ENCODE measurements around the gene GRAMD1A.
"Not testable (repeated sequence)": the region's sequence is repeated elsewhere in the genome, so short reads cannot be mapped to it uniquely, and the experiment has no call there.

The GRAMD1A gene

DNA sequence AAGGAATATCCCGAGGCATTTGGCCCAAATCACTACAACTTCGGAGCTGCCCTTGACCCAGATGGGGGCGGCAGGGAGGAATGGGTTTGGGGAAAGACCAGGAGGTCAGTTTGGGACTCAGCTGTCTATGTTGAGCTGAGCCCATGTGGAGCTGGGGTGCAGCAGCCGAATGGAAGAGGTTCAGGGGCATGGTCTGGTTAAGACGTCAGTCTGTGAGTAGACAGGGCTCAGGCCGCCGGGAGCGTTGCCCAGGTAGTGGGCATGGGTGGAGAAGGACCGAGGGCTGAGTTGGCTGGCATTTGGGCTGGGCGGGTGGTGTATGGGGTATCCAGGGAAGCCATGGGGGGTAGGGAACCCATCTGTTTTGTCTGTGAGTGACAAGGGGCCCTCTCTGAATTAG, 20.9 kb downstream of the GRAMD1A start:
- DNase-seq (ENCODE audit: low spot score) = no peak

DNA sequence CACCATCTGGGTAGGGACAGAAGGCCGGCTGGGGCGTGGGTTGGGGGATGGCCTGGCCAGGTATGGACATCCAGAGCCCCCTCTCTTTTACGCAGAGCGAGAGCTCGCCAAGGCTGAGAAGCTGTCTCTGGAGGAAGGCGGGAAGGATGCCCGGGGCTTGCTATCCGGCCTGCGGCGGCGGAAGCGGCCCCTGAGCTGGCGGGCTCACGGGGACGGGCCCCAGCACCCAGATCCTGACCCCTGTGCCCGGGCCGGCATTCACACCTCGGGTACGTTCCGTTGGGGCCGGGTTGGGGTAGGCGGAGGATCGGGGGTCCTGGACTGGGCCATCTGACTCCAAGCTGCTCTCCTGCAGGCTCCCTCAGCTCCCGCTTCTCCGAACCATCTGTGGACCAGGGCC, 21.5 kb downstream of the GRAMD1A start:
- DNase-seq (ENCODE audit: low spot score) = no peak

DNA sequence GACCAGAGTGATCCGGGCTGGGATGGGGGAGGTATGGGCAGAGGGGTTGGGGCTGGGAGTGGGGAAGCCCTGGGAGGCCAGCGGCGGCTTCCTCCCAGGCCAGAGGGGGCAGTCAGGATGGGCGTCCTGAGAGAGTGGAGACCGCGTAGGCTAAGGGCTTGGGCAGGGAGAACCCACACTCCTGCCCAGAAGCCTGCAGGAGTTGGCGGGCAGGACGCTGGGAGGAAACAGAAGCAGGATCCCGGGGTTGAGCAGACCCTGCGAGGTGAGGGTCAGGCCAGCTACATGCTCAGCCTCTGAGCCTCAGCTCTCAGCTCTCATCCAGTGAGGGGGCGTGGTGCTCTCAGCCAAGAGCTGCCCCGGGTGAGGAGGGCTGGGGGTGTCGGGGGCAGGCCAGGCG, 22.3 kb downstream of the GRAMD1A start:
- no peak for DNase-seq (ENCODE audit: low spot score)

DNA sequence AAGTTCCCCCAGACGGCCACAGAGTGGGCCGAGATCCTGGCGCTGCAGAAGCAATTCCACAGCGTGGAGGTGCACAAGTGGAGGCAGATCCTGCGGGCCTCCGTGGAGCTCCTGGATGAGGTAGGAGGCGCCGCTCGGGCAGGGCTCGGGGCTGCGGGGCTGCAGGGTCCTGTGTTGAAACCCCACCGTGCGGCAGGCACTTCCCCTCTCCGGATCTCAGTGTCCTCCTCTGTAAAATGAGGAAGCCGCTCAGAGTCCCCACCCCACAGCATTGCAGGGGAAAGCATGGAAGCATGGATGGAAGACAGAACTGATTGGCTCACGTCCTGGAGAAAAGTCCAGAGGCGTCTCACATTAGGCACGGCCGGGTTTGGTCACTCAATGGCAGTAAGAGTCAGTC, 23.3 kb downstream of the GRAMD1A start:
- DNase-seq (ENCODE audit: low spot score) = no peak

DNA sequence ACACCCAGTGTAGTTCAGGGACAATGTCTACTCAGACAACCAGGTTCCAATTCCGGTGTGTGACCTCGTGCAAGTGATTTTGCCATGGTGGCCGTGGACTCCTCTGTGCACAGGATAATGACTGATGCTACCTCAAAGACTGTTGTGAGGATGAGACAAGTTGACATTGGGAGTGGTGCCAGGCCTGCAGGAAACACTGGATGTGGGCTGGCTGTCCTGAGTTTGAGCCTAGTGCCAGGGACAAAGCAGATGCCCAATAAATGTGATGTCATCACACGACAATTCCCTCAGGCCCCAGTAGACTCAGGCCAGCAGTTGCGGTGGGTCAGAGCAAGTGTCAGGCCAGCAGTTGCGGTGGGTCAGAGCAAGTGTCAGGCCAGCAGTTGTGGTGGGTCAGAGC, 24.0 kb downstream of the GRAMD1A start:
- DNase-seq (ENCODE audit: low spot score) = no peak

DNA sequence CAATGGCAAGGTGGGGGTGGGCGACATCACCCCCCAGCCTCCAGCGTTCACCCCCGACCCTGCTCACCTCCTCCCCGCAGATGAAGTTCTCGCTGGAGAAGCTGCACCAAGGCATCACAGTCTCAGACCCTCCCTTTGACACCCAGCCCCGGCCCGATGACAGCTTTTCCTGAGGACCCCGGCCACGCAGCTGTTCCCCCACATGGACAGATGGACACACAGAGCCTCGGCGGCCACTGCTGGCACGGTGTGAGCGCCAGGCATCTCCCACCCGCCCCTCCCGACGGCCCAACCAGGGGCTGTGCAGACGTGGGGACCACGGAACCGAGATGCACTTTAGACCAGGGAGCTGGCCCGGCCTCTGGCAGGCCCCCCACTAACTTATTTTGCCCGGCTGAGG, 25.8 kb downstream of the GRAMD1A start:
- DNase-seq (ENCODE audit: low spot score) = no peak

DNA sequence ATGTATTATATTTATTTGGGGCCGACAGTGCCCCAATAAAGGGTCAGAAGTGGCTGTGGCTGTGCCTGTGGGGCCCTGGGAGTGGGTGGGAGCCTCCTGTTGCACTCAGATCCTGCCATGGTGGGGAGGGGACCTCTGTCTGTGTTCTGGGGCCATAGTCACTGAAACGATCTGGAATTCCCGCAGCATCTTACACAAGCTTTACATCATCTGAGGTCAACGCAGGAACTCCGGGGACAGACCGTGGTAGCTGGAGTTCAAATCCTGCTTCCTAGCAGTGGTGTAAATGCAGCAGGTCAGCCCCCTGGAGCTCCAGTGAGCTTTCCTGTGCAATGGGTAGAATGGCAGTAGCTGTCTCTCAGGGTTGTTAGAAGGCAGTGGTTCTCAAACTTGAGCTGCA, 26.3 kb downstream of the GRAMD1A start:
- no peak for DNase-seq (ENCODE audit: low spot score)

DNA sequence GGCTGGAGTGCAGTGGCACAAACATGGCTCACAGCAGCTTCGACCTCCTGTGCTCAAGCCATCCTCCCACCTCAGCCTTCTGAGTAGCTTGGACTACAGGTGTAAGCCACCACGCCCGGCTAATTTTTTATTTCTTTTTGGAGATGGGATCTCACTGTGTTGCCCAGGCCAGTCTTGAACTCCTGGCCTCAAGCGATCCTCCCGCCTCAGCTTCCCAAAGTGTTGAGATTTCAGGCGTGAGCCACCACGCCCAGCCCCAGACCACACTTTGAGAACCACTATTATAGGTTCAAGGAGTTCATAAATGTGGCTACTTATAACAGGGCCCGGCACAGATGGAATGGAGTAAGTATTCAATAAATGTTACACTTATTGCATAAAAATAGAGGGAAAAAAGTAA, 26.9 kb downstream of the GRAMD1A start:
- no peak for DNase-seq (ENCODE audit: low spot score)

DNA sequence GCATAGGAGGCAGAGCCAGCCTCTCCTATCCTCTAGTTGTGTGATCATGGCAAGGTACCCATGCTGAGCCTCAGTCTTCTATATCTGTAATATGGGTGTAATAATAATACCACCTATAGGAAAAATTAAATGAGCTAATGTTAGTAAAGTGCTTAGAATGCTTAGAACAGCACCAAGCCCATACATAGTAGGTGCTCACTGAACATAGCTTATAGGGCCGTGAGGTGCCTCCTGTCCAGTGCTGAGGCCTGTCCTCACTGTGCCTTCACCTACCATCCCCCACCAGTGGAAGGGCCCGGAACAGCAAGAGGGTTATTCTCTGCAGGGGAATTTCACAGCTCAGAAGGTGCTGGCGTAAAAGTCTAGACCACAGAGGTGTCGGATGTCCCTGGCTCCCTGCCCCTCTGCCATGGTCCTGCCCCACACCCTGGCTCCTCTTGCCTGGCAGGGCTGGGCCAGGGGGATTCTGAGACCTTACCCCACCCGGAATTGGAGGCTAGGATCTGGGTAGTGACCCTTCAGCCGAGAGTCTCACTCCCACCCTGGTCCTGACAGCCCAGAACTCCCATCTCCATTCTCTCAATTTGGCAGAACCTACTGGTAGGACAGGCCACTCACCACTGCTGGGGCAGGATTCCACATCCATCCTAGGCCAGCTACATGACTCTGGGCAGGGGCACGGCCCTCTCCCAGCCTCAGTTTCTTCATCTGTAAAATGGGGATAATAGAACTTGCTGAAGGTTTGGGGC, 27.9 kb downstream of the GRAMD1A start:
- DNase-seq (ENCODE audit: low spot score) = no peak

DNA sequence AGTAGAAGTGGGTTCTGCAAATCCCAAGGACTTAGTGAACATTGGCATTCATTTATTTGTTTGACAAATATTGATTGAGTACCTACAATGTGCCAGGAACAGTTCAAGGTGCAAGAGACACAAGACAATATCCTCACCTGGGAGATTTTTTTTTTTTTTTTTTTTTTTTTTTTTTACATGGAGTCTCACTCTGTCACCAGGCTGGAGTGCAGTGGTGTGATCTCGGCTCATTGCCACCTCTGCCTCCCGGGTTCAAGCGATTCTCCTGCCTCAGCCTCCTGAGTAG, 28.4 kb downstream of the GRAMD1A start:
- DNase-seq (ENCODE audit: low spot score) = not testable (repeated sequence)

DNA sequence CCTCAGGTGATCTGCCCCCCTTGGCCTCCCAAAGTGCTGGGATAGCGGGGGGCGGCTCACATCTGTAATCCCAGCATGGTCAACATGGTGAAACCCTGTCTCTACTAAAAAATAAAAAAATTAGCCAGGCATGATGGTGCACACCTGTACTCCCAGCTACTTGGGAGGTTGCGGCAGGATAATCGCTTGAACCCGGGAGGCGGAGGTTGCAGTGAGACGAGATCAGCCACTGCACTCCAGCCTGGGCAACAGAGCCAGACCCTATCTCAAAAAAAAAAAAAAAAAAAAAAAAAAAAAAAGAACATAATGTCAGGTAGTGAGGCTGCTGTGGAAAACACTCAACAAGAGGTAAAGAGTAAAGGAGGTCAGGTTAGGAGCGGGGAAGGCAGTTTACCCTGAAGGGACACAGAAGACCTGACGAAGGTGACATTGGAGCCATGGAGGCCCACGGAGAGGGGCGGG, 29.2 kb downstream of the GRAMD1A start:
- DNase-seq (ENCODE audit: low spot score) = not testable (repeated sequence)

DNA sequence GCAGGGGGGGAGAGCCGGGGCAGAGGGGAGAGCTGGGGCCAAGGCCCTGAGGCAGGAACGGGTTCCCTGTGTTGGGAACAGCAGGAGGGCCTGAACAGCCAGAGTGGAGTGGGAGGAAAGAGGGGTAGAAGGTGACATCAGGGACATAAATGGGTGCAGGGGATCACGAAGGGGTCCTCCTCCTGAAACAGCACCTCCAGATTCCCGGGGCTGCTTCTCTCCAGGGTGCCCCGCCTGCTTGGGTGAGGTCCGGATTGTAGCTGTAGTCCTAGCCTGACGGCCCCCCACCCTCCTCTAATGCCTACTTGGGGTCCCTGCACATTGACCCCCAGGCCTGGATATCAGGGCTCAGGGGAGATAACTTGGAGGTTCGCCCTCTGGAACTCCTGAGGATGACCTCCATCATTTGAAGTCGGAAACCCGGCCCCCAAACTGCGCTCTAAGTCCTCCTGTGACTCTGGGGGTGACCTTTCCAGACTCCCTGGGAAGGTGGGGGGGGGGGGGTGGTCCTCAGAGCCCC, 29.7 kb downstream of the GRAMD1A start:
- DNase-seq (ENCODE audit: low spot score) = no peak

DNA sequence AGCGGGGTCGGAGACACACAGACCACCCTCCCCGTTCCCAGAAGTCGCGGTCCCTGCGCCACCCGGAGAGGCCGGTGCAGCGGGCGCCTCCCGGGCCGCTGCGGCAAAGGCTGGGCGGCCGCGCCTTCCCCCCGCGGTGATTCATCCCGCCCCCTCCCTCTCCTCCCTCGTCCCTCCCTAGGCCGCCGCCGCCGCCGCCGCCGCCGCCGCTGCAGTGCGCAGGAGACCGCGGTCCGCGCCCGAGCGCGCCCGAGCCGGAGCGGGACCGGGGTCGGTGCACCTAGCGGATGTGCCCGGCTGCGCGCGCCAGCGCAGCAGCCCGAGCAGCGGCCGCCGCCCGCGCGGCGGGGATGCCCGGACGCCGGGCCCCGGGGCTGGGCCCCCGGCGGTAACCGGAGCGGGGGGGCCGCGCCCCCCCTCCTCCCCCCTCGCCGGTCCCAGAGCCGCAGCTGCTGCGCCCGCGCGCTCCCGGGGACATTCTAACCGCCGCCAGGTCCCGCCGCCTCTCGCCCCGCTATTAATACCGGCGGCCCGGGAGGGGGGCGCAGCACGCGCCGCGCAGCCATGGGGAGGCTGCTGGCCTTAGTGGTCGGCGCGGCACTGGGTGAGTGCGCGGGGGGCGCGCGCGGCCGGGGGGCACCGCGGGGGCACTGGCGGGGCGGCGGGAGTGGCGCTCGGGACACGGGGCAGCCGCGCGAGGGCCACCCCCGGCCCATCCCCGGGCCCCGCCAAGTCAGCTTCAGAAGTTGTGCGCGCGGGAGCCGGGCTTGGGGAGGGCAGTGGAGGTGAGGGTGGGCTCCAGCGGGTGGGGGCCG, 30.3 kb downstream of the GRAMD1A start, which contains the start of gene SCN1B:
TSS of gene SCN1B (plus strand) at position 214 of the 815 bp plus-strand sequence. CDS start at position 565, 351 bp downstream.
- no peak for DNase-seq (ENCODE audit: low spot score)

DNA sequence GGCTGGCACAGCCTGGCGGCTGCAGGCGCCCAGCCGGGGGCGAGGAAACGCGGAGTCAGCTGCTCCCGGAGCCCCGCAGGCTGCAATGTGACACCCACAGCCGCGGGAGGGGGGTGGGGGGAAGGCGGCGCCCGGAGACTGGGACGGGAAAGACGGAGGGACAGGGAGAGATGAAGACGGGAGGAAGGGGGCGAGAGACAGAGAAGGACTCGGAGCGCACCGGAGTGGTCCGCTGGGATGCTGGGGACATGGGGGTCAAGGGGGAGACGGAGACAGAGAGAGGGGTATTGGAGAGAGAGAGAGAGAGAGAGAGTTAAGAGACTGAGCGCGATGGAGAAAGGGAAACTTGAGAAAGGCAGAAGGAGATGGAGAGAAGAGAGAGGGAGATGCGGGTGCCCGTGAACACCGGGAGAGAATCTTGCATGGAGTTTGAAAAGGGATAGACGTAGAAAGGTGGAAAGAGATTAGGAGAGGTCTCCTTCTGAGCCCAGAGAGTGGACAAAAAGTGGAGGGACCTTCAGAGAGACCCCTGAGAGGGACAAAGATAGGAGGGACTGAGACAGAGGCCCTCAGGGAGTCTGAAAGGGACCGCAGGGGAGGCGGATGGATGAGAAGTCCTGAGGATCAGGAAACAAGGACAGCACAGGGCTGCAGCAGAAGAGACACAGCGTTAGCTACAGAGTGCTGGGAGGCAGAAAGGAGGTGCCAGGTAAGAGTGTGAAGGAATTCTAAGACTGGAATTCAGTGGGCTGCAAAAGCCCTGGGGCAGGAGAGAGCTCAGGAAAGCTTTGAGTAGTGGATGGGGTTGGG, 31.2 kb downstream of the GRAMD1A start:
- no peak for DNase-seq (ENCODE audit: low spot score)

DNA sequence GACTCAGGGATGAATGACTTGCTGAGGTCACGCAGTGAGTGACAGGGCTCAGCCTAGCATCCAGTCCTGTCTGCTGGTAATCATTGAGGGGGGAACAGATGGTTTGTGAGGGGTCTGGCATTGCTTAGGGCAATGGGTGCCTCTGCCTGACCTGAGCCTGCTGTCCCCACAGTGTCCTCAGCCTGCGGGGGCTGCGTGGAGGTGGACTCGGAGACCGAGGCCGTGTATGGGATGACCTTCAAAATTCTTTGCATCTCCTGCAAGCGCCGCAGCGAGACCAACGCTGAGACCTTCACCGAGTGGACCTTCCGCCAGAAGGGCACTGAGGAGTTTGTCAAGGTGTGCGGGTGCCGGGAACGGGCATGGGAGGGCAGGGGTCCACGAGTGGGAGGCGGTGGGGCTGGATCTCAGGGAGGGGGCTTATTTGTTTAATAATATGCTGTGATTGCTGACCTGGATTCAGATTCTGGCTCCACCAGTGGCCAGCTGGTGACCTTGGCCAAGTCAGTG, 32.3 kb downstream of the GRAMD1A start:
- no peak for DNase-seq (ENCODE audit: low spot score)

DNA sequence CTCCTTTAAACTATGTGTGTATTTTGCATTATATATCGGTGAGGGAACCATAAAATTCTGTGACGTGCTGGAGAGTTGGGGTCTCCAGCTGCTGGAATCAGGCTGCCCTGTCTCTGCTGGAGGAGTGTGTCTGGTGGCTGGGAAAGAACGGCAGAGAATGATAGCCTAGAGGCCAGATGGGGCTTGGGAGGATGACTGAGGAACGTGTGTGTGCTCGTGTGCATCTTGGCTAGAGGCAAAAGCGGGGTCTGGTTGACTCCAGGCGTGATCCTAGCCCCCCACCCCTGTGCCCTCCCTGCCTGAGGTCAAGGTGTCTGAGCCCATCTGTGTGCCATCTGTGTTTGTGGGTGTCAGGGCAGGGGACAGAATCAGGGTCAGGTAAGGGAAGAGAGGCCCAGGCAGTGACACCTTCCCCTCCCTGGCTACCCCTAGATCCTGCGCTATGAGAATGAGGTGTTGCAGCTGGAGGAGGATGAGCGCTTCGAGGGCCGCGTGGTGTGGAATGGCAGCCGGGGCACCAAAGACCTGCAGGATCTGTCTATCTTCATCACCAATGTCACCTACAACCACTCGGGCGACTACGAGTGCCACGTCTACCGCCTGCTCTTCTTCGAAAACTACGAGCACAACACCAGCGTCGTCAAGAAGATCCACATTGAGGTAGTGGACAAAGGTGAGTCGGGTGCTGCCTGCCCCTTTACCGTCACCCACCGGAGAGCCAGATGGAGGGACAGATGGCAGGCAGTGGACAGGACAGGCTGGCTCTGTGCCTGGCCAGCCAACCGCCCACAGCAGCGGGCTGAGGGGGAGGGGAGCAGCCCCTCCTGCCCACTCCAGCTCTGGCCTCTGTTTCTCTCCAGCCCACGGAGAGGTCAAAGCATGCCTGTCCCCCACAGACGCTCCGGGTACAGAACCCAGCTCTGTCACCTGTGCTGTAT, 33.2 kb downstream of the GRAMD1A start:
- DNase-seq (ENCODE audit: low spot score) = no peak

DNA sequence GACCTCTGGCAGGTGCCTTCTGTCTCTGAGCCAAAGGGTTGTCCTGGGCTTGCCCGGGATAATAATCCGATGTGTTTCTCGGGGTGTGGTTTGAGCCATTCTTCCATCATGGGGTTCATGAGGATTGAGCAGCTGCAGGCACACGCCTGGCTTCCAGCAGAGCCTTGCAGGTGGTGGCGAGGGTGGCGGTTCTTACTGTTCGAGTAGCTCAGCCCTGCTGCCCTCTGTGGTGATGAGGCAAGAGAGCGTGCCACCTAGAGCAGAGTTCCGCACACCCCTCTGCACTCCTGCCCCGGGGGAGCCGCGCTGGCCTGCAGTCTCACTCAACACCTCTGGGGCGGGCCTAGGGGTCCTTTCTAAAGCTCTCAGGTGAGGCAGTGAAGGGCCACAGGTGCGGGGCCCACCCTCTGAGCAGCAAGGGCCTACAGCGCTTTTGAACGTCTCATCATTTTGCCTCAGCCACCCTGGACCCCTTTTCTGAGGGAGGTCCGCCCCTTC, 33.9 kb downstream of the GRAMD1A start:
- DNase-seq (ENCODE audit: low spot score) = no peak

DNA sequence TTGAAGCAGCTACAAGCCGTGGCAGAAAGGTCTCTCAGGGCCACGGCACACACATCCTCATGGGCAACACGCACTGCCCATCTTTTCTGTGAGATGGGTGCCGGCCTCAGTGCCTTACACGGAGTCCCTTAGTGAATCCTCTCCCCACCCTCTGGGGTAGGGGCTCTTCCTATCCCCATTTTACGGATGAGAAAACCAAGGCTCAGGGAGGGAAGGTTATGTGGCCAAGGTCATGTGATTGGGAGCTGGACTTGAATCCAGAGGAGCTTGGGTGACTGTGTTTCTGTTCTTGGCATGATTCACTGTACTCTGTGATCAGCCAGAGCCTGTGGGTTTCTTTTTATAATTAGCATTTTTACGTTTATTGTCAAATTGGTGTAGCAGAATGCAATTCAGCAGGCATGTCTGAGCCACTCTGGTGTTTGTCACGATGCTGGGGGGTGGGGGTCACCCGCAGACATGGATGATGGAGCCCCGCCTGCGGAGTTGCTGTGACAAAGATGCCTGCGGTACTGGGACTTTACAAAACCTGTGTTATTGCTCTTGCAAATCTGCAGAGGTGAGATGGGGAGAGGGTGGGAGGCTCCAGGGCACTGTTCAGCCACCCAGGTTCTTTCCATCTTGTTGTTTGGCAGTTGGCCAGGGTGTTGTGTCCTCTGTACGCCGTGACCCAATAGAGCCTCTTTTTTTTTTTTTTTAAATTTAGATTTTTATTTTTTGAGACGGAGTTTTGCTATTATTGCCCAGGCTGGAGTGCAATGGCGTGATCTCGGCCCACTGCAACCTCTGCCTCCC, 34.7 kb downstream of the GRAMD1A start:
- no peak for DNase-seq (ENCODE audit: low spot score)

DNA sequence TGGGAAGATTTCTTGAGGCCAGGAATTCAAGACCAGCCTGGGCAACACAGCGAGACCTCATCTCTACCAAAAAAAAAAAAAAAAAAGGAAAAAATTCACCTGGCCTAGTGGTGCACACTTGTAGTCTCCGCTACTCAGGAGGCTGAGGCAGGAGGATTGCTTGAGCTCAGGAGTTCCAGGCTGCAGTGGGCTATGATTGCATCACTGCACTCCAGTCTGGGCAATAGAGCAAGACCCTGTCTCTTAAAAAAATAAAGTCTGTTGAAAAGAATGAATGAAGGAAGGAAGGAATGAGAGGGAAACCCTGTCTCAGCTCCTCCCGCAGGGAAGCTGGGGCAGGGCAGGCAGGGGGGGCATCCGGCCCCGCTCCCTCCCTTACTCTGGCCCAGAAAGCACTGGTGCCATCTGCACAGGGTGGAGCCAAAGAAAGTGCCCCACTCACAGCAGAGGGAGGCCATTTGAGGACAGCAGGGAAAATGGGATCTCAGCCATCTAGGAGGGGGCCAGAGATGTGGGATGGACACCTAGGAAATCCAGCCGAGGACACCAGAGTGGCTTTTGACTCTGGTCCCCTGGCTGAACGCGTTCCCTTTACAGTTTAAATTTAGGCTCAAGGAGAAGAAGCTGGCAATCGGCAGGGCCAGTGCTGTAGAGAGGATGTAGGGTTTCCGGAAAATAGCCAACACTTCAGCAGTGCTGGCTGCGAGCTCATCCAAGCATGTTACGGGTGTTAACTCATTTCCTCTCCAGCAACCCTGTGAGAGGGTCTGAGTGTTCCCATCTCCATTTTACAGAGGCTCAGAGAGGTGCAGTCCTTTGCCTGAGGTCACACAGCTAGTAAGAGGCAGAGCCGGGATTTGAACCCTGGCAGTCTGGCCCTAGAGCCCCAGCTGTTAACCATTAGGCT, 37.8 kb downstream of the GRAMD1A start:
- DNase-seq (ENCODE audit: low spot score) = peak; percentile 69
